ENCODE results near the gene VGLL4. TPM values are rescaled to one million over a fixed set of nuclear protein-coding genes. Genes with fewer than 3 reads are reported as not detected.
"Not testable (repeated sequence)": the region's sequence is repeated elsewhere in the genome, so short reads cannot be mapped to it uniquely, and the experiment has no call there.

VGLL4 gene
- total RNA-seq, 1 donor from 2014 or later, result 141 TPM

- no peak for TF ChIP-seq CTCF (IDR thresholded peaks at IDR 0.05)
- H3K9me3 Mint-ChIP-seq (ENCODE audit: low read depth), result no peaks in the 10 kb centered on the region
- H3K36me3 Mint-ChIP-seq (ENCODE audit: low read depth), result no peaks in the 10 kb centered on the region
- no peaks in the 10 kb centered on the region for H3K27me3 Mint-ChIP-seq (ENCODE audit: low read depth)
- no peak overlapping the region for H3K4me3 Mint-ChIP-seq (ENCODE audit: unreplicated experiment)
- H3K4me1 Mint-ChIP-seq (ENCODE audit: low read depth), result peaks cover 42% of the 10 kb centered on the region
- no peak for DNase-seq (ENCODE audit: low spot score)
- no peak overlapping the region for H3K27ac Mint-ChIP-seq (ENCODE audit: unreplicated experiment)
Measured at GRCh38 chr3:11517601-11518000, 126.1 kb downstream of the VGLL4 start.

- no peak for DNase-seq (ENCODE audit: low spot score)
- Mint-ChIP-seq H3K9me3 (ENCODE audit: low read depth) (no peaks in the 10 kb centered on the region), H3K36me3 (ENCODE audit: low read depth) (no peaks in the 10 kb centered on the region), H3K4me3 (ENCODE audit: unreplicated experiment) (no peak overlapping the region), H3K27ac (ENCODE audit: unreplicated experiment) (peak overlapping the region; percentile 92), H3K27me3 (ENCODE audit: low read depth) (no peaks in the 10 kb centered on the region), H3K4me1 (ENCODE audit: low read depth) (peaks cover 47% of the 10 kb centered on the region)
- peak; percentile 13 for TF ChIP-seq CTCF (IDR thresholded peaks at IDR 0.05)
Measured at GRCh38 chr3:11514191-11514821, 129.4 kb downstream of the VGLL4 start.

GRCh38 chr3:11513817-11514135 lies 129.9 kb downstream of the VGLL4 start:
- Mint-ChIP-seq H3K4me3 (ENCODE audit: unreplicated experiment) (no peak overlapping the region), H3K36me3 (ENCODE audit: low read depth) (no peaks in the 10 kb centered on the region), H3K4me1 (ENCODE audit: low read depth) (peaks cover 48% of the 10 kb centered on the region), H3K9me3 (ENCODE audit: low read depth) (no peaks in the 10 kb centered on the region), H3K27ac (ENCODE audit: unreplicated experiment) (peak overlapping the region; percentile 92), H3K27me3 (ENCODE audit: low read depth) (no peaks in the 10 kb centered on the region)
- no peak for DNase-seq (ENCODE audit: low spot score)
- no peak for TF ChIP-seq CTCF (IDR thresholded peaks at IDR 0.05)

GRCh38 chr3:11513125-11513816 lies 130.4 kb downstream of the VGLL4 start:
- H3K9me3 Mint-ChIP-seq (ENCODE audit: low read depth); H3K27me3 Mint-ChIP-seq (ENCODE audit: low read depth); H3K4me3 Mint-ChIP-seq (ENCODE audit: unreplicated experiment); H3K36me3 Mint-ChIP-seq (ENCODE audit: low read depth); DNase-seq (ENCODE audit: low spot score): not testable (repeated sequence)
- H3K27ac Mint-ChIP-seq (ENCODE audit: unreplicated experiment), result peak overlapping the region; percentile 92
- H3K4me1 Mint-ChIP-seq (ENCODE audit: low read depth), result peaks cover 53% of the 10 kb centered on the region

GRCh38 chr3:11511606-11512005 lies 132.1 kb downstream of the VGLL4 start:
- H3K9me3 Mint-ChIP-seq (ENCODE audit: low read depth); H3K27ac Mint-ChIP-seq (ENCODE audit: unreplicated experiment); H3K36me3 Mint-ChIP-seq (ENCODE audit: low read depth); H3K27me3 Mint-ChIP-seq (ENCODE audit: low read depth); DNase-seq (ENCODE audit: low spot score); H3K4me3 Mint-ChIP-seq (ENCODE audit: unreplicated experiment): not testable (repeated sequence)
- H3K4me1 Mint-ChIP-seq (ENCODE audit: low read depth), result peaks cover 60% of the 10 kb centered on the region

GRCh38 chr3:11510356-11510755 lies 133.4 kb downstream of the VGLL4 start:
- Mint-ChIP-seq H3K9me3 (ENCODE audit: low read depth) (no peaks in the 10 kb centered on the region), H3K27me3 (ENCODE audit: low read depth) (no peaks in the 10 kb centered on the region), H3K4me3 (ENCODE audit: unreplicated experiment) (peak overlapping the region; percentile 44), H3K4me1 (ENCODE audit: low read depth) (peaks cover 53% of the 10 kb centered on the region), H3K27ac (ENCODE audit: unreplicated experiment) (peak overlapping the region; percentile 95), H3K36me3 (ENCODE audit: low read depth) (no peaks in the 10 kb centered on the region)
- DNase-seq (ENCODE audit: low spot score), result no peak
- TF ChIP-seq CTCF (IDR thresholded peaks at IDR 0.05), result no peak
